ELF-1 (cell line): ENCODE results near the gene JPH2.

Source experiments
- DNase-seq: peaks from one replicate; pipeline ENCODE4 v3.0.0-alpha.2; 2016; ENCODE audit warnings: low read depth, low spot score

The JPH2 gene

DNA sequence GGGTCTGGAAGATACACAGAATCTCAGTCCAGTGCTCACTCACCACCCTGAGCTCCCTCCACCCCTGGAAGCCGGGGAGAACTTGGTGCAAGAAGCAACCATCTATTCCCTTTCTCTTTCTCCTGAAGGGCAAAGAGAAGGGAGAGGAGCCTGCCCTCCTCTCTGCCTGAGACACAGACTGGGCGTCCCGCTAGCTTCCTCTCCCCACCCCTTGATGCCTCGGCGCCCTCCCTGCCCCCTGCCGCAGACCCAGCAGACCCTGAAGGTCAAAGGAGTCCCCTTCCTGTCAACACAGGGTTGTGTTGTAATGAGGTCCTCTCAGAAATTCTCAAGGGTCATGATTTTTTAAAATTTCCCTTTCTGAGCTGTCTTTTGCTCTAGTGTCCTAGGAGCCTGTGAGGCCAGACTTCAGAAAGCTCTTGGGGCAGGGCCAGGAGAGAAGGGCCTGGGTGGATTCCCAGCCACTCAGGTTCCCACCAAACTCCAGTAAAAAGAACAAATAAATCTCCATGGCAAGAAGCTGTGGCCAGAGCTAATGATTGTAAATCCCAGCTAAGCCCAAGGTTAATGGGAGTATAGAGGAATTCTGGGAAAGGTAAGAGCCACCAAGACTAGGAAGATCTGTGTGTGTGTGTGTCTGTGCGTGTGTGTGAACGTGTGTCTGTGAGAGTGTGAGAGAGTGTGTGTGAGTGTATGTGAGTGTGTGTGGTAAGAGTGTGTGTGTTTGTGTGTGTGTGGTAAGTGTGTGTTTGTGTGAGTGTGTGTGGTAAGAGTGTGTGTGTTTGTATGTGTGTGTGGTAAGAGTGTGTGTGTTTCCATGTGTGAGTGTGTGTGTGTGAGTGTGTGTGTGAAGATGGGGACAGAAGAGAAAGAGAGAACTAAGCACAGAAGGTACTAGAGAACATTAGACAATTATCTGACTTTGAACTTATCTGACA lies 1.1 kb upstream of the JPH2 start:
- DNase-seq: peak; percentile 27

DNA sequence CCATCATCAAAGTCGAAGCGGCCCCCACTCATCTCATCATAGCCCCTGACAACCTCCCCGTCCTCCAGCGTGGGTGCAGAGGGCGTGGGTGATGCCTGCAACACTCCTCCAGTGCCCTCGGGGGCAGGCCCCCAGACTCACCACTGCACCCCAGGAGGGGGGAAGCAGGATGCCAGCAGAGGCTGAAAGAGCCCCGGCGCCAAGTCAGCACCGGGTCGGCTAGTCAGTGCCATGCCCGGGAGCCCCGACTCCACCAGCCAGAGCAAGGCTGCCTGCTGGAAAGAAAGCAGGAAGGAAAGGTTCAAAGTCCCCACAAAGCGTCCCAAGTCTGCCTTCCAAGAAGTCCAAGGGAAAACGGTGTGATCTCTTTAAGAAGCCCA lies 324 bp downstream of the JPH2 start:
- no peak for DNase-seq

DNA sequence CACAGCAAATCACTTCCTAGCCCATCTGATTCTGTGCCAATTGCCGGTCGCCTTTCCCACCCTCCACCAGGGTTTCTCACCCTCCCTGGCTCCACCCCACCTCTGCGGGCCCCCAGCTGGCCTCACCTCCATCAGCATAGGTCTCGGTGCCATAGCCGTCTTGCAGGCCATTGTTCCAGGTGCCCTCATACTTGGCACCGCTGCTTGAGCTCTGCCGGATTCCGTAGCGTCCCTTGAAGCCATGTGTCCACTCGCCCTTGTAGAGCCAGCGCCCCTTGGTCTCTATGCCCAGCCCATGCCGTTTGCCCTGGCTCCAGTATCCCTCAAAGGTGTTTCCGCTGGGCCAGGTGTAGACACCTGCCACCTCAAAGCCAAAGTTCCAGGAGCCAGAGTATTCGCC lies 787 bp downstream of the JPH2 start:
- DNase-seq: no peak

- DNase-seq: no peak
These were observed 1.4 kb downstream of the JPH2 start for GRCh38 chr20:44185574-44185973.

- no peak for DNase-seq
These were observed 3.7 kb downstream of the JPH2 start for GRCh38 chr20:44183282-44183681.

DNA sequence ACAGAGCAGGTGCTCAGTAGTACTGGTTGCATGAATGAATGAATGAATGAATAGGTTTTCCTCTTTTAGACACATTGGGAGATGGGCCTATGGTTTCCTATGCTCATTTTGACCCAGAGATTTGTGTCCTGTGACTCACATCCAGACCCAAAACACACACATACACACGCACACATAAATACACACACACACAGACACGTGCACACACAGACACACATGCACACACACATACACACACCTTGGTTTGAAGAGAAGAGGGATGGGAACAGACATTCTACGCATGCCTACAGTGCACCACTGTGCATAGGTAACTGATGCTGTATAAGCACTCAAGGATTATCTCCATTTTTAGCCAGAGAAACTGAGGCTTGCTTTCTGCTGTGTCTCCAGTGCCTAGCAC lies 4.1 kb downstream of the JPH2 start:
- DNase-seq: no peak

- DNase-seq: peak; percentile 79
These were observed 4.7 kb downstream of the JPH2 start for GRCh38 chr20:44182135-44182765.

GRCh38 chr20:44181611-44182010 lies 5.4 kb downstream of the JPH2 start:
- peak; percentile 28 for DNase-seq

DNA sequence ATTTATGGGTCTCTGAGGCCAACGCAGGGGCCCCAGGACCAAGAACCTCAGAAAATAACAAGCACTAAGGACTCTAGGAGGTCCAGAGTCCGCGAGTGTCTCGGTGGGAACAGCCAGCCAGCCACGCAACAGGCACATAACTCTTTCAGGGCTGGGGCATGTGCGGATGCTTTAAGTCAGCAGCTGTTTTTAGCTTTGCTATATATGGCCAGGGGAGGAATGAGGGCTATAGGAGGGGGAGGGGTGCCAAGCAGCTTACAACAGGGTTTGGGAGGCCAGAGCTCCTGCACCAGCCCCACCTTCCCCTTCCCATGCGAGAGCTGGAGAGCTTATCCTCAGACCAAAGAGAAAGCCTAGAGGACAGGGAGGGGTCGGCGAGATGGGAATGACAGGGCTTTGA lies 6.2 kb downstream of the JPH2 start:
- DNase-seq: peak; percentile 90

DNA sequence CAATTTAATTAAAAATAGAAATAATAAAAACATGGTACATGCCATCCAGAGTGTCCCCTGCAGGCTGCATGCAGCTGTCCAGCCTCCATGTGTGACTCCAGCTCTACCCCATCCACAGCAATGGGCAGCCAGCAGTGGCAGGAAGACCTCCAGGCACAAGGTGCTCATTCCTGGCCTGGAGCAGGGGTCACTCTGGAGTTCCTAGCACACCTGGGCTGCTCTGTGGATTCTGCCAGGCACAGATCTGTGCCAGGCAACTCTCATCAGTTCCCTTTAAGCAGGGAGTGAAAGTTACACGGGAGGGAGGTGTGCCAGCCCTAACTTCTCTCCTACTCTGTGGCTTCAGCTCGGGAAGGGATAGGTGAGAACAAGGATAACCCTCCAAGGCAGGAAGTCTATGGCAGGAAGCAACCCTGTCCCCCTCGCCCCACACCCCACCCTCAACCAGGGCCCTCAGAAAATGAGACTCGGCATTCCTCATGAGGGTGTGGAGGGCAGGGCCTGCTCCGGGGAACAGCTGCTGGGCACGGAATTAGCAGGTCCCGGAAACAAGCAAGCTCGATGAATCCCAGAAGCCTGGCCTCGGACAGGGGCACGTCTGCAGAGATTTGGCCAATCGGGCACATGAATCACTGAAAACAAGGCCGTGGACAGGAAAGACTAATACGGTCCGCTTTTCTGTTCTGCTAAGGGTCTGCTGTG lies 10.0 kb downstream of the JPH2 start:
- DNase-seq: peak; percentile 45

DNA sequence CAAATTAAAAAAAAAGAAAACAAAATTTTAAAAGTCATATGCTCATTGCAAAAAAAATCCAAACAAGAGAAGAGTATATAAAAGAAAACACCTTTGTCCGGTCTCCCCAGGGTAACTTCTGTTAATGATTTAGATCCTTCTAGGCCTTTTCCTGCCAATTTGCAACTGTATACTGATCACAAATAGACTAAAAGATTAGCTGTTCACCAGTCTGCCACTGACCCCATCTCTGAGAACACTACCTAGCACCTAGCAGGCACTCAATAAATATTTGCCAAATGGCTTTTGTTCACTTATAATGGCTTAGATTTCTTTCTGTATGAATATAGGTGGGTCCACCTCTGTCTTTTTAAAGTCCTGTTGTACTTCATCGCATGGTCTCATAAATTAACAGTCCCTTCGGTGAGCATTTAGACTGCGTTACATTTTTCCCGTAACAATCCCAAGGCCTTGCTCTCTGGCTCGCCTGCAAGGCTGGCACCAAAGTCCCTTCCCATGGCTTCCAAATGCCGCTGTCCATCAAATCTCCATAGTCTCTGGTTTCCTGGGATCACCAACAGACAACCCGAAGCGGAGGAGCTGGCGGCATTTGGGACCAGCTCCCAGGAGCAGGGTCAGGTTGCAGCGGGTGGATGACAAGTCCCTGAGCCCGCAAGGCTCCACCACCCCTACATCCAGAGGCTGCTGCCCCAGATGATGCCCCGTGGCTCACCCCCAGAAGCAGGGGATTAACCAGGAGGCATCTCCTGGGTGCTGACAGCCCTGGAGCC lies 11.8 kb downstream of the JPH2 start:
- DNase-seq: no peak

DNA sequence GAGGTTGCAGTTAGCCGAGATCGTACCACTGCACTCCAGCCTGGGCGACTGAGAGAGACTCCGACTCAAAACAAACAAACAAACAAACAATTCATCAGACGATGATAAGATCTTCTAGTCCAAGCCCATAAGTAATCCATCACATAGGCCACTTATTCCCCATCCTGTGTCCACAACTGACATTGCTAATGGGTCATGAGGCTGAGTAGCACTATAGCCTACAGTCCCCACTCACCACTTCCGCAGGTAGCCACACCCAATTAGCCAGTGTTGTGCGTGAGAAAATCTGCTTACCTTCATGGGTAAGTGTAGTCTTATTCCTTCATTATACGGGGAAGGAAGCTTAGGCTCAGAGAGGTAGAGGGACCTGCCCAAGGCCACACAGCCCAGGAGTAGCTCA lies 13.1 kb downstream of the JPH2 start:
- no peak for DNase-seq

DNA sequence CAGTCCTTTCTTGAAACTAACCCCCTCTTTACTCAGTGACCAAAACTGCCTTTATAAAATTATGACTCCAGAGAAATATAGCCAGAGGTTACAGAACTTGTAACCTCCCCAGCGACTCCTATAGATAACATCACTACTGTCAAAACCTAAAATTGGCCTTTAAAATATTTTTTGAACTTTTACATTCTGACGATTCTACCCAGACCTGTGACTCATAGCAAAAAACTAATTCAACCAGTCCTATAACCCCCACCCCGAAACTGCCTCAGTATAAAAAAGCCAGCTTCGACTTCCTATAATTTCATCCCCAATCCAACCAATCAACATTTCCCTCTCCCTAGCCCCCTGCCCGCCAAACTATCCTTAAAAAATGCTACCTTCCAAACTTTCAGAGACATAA lies 13.9 kb downstream of the JPH2 start:
- no peak for DNase-seq

DNA sequence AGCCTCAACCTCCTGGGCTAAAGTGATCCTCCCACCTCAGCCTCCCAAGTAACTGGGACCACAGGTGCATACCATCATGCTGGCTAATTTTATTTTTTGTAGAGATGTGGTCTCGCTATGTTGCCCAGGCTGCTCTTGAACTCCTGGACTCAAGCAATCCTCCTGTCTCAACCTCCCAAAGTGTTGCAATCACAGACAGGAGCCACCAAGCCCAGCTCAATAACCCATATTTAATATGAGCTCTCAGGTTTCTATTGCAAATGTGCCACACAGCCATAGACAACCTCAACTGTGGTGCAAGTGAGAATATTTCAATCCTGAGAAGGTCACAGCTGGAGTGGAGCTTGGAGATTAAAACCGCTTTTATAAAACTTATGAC lies 14.4 kb downstream of the JPH2 start:
- no peak for DNase-seq

DNA sequence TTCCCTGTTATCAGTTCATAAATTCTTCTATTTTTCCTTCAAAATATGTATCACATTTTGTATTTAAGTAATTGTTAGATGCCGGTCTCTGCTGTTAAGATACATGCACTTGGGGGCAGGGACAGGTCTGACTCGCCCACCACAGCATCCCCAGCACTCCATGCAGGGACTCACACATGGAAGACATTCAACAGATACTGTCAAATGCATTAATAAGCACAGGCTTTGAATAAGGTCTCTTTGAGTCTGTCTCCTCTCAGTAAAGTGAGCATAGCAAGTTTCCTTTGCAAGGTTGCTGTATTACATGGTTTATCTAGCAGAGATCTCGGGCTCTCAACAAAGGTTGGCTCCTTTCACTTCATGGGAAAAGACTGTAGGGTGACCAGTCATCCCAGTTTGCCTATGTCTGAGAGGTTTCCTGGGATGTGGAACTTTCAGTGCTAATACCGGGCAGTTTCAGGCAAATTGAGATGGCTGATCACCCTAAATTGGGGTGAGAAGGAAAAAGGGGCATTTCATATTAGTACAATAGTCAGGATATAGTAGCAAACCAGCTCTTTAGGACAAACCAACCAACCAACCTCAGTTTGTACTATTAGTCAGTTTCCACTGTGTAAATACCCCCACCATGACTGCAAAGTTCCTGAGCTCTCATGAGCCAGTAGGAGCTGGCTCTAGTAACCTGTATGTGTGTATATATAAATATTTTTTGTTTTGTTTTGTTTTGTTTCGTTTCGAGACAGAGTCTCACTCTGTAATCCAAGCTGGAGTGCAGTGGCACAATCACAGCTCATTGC lies 15.0 kb downstream of the JPH2 start:
- DNase-seq: no peak

GRCh38 chr20:44170816-44171410 lies 16.1 kb downstream of the JPH2 start:
- no peak for DNase-seq

DNA sequence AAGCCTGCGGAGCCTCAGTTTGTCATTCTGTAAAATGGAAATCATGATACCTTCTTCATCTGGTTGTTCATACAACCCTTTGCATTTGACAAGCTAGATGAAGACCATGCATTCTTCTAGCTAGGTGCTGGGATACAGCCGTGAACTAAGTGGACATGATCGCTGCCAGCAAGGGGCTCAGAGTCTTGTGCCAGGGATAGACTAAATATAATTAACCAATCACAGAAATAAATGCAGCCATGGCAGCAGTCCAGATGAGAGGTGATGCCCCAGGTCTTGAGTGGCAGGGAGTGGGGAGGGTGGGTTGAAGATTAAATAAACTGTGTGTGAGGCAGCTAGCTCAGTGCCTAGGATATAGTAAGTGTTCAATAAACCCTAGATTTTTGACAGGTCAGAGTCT lies 19.3 kb downstream of the JPH2 start:
- DNase-seq: no peak

DNA sequence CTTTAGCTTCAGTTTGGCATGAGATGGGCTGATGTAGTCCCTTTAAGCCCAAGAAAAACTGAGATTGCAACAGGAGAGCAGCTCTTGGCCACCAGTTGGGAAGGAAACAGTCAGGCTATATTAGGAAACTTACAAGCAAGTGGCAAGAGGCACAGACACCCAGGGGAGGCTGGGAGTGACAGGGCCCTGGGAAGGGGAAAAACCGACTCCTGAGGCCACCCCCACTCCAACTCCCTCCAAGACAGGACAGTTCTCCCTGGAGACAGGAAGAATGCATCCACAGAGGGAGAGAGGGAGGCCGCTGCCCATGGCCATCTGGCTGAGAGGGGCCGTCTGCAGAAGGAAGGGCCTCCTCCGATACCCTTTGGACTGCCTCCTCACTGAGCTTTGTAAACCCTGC lies 20.5 kb downstream of the JPH2 start:
- no peak for DNase-seq

DNA sequence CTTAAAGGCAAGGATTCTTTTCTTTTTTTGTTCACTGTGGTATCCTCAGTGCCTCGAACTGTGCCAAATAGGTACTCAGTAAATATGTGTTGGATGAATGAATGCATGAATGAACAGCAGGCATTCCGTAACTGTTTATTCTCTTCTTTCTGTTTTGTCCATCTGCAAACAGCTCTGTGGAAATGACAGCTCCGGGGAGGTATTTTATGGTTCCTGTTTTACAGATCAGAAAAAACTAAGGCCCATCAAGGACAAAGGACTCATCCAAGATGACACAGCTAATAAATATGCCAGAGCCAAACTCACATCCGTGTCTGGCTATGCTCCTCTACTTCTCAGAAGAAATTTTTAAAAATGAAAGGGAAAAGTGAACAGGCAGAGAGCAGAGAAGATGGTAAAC lies 21.0 kb downstream of the JPH2 start:
- DNase-seq: no peak

DNA sequence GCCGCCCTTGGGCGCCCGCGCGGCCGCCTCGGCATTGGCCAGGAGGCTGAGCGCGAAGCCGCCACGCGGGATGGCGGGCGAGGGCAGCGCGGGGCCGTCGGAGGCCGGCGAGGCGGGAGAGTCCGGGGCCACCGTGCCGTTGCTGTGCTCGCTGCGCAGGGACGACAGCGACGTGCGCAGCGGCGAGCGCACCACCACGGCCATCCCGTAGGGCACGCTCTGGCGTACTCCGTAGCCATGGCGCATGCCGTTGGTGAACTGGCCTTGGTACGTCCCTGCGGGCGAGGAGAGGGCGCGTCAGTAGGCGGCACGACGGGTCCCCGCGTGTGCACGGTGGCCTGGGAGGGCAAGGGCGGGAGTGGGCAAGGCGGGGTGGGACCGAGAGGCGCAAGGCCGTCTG lies 26.9 kb downstream of the JPH2 start:
- DNase-seq: no peak

- no peak for DNase-seq
These were observed 27.3 kb downstream of the JPH2 start for GRCh38 chr20:44159711-44160110.
